Heart right ventricle (tissue), 16 donors: ENCODE results near the gene FRMD5. TPM values are rescaled to one million over a fixed set of nuclear protein-coding genes. Genes with fewer than 3 reads are reported as not detected.

Source experiments
- ATAC-seq, 8 donors: fragments of 200-7000 bp; cut with Tn5 transposase; one replicate each; pipeline ENCODE4 v1.9.1; 2020; ENCODE audit warnings: mild to moderate bottlenecking in 8 of 8, moderate library complexity in 8 of 8, moderate number of reproducible peaks in 1 of 8
- DNase-seq, 2 donors: peaks; one replicate each; pipeline ENCODE4 v3.0.0-alpha.2; 2020
- H3K27ac ChIP-seq, 10 donors: fragments of 200-600 bp; sonication (generic) in 2 of 10; one replicate each; pipeline versions ENCODE4 v1.5.0 to v1.8.0; 2020 to 2022; ENCODE audit warnings: mild to moderate bottlenecking in 3 of 10
- H3K27me3 ChIP-seq, 7 donors: fragments of 200-600 bp; one replicate each; pipeline ENCODE4 v1.8.0; 2021 to 2022; ENCODE audit warnings: mild to moderate bottlenecking in 2 of 7
- H3K36me3 ChIP-seq, 9 donors: fragments of 200-600 bp; sonication (generic) in 1 of 9; one replicate each; pipeline versions ENCODE4 v1.5.0 to v1.8.0; 2020 to 2022; ENCODE audit warnings: mild to moderate bottlenecking in 2 of 9
- H3K4me1 ChIP-seq, 9 donors: fragments of 200-600 bp; sonication (generic) in 1 of 9; one replicate each; pipeline versions ENCODE4 v1.5.0 to v1.8.0; 2020 to 2022; ENCODE audit warnings: mild to moderate bottlenecking in 4 of 9
- H3K4me3 ChIP-seq, 10 donors: fragments of 200-600 bp; sonication (generic) in 2 of 10; one replicate each; pipeline versions ENCODE4 v1.5.0 to v1.8.0; 2020 to 2022; ENCODE audit warnings: mild to moderate bottlenecking in 7 of 10, moderate library complexity in 2 of 10
- H3K9me3 ChIP-seq, 11 donors: fragments of 200-600 bp in 10 of 11; sonication (generic) in 2 of 11; one replicate each; pipeline versions ENCODE4 v1.5.0 to v1.8.0; 2013 to 2022; ENCODE audit warnings: mild to moderate bottlenecking in 2 of 11, control low read depth in 1 of 11, moderate library complexity in 1 of 11
- WGBS, 2 donors: extraction: QIAGEN DNeasy Blood & Tissue Kit; methylation state at CpG; one replicate each; pipeline ENCODE4 v1.1.7; 2013; ENCODE audit warnings: inconsistent platforms in 1 of 2; 5-methylcytosine and 5-hydroxymethylcytosine counted together
- intact Hi-C, 10 donors: fragments of 100-400 bp; cut with DNase I; formaldehyde crosslinking; loops; one replicate each; pipeline versions ENCODE4 v1.11.1 to v1.14.2; 2022
- polyA plus RNA-seq, 2 donors: library from polyadenylated mRNA; stranded (reverse); fragments of 200-250 nt; gene quantifications; one replicate each; pipeline ENCODE4 v1.2.3, GENCODE V29; 2013
- total RNA-seq, 10 donors: library from RNA; stranded (reverse); fragmentation: NEBNext Ultra II Directional in 3 of 10; extraction: Animal tissue kit (Norgen Biotek cat#: 25700) in 3 of 10; gene quantifications; one replicate each; pipeline versions ENCODE4 v1.2.1 to v1.2.4, GENCODE V29; 2021 to 2023
- TF ChIP-seq, protein P1 (sequence below), 9 donors: fragments of 200-600 bp; sonication (generic) in 2 of 9; IDR thresholded peaks; one replicate each; pipeline versions ENCODE4 v1.5.0 to v1.8.0; 2021 to 2022; ENCODE audit warnings: antibody characterized with exemption in 9 of 9, mild to moderate bottlenecking in 5 of 9, moderate library complexity in 1 of 9
- donor health status: Arrhythmogenic right ventricular cardiomyopathy.
- donor health status: ischemic (EF 13 %, LVEDD 7.1; RV severe dilation, severe dysfunction).
- donor health status: healthy with polysubstance abuse.
- donor health status: DM: no; HTN: yes; CAD: no.
- donor health status: DM: no; HTN: no; CAD: no.
- donor health status: ischemic (EF 25% LVEDD 6.9; RV normal size, moderate dysfunction).
- donor health status: ischemic (EF 25% LVEDD 5.7; RV mildly dilated, moderate dysfunction).
- donor health status: healthy.
- donor health status: DM: yes; HTN: yes; CAD: no.
- donor health status: Ischemic cardiomyopathy.
- donor health status: ischemic (EF 35%, LVEDD 5.7; RV mildly dilated, moderate dysfunction).
- donor health status: nonischemic (EF 11% LVEDD 7.7; RV severe dilation, severe dysfunction).
- donor health status: DM: yes; HTN: yes; CAD: no.
- donor health status: PGD.
- donor health status: ischemic (EF 29% LVEDD 5.4; RV normal size, mild dysfunction).
- donor health status: nonischemic (EF 23%, LVEDD 6.1; RV moderate dilation, normal function).

Gene FRMD5
- total and polyA plus RNA-seq, 12 donors: 7.2 to 86.3 (median 55.3) TPM

DNA sequence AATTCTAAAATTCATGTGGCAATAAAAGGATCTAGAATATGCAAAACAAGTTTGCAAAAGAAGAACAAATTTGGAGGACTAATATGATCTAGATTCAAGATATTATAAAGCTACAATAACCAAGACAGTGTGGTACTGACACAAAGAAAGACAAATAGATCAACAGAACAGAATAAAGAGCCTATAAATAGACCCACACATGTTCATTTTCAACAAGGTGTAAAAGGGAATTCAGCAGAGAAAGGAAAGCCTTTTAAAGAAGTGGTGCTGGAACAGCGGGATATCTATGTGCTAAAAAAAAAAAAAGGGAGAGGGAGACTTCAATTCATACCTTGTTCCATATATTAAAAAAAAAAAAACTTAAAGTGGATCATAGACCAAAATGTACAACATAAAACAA, 219.3 kb downstream of the FRMD5 start:
- H3K4me3 ChIP-seq: no peak overlapping the region
- ATAC-seq (peak in 4 of 8 donors; percentile 58 to 74 (median 68)), DNase-seq (no peak)
- intact Hi-C loops: no loop called here
- H3K27ac ChIP-seq: peak overlapping the region in 4 of 10 donors; percentile 38 to 77 (median 46)
- H3K36me3 ChIP-seq: no peaks in the 10 kb centered on the region
- peaks cover 0 to 9% (median 0%) of the 10 kb centered on the region in 11 donors for H3K9me3 ChIP-seq
- H3K4me1 ChIP-seq: peaks cover 0 to 22% (median 0%) of the 10 kb centered on the region in 9 donors
- TF ChIP-seq, protein P1, sequence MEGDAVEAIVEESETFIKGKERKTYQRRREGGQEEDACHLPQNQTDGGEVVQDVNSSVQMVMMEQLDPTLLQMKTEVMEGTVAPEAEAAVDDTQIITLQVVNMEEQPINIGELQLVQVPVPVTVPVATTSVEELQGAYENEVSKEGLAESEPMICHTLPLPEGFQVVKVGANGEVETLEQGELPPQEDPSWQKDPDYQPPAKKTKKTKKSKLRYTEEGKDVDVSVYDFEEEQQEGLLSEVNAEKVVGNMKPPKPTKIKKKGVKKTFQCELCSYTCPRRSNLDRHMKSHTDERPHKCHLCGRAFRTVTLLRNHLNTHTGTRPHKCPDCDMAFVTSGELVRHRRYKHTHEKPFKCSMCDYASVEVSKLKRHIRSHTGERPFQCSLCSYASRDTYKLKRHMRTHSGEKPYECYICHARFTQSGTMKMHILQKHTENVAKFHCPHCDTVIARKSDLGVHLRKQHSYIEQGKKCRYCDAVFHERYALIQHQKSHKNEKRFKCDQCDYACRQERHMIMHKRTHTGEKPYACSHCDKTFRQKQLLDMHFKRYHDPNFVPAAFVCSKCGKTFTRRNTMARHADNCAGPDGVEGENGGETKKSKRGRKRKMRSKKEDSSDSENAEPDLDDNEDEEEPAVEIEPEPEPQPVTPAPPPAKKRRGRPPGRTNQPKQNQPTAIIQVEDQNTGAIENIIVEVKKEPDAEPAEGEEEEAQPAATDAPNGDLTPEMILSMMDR (IDR thresholded peaks at IDR 0.05): no peak
- WGBS, 2 donors: 39 to 63% methylated on average over 1 of the region's 1 CpG
- H3K27me3 ChIP-seq: no peaks in the 10 kb centered on the region

DNA sequence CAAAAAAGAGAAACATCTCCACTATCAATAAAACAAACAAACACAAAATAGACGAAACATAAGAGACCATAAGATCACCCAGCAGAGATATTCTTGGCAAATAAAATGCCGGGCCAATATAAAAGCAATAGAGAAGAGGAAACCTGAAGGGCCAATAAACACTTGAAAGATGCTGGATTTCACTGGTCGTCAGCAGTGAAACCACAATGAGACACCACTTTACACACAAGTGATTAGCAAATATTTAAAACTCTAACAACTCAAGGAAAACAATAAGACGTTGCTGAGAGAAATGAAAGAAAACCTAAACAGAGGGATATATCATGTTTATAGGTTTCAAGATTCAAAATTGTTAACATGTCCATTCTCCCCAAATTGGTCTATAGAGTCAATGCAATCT, 219.7 kb downstream of the FRMD5 start:
- peak in 1 of 8 donors; percentile 17 for ATAC-seq
- no peak overlapping the region for H3K4me3 ChIP-seq
- peaks cover 0 to 22% (median 0%) of the 10 kb centered on the region in 9 donors for H3K4me1 ChIP-seq
- WGBS, 2 donors: 40 to 45% methylated on average over 4 of the region's 4 CpGs
- no peaks in the 10 kb centered on the region for H3K27me3 ChIP-seq
- H3K27ac ChIP-seq: peak overlapping the region in 4 of 10 donors; percentile 38 to 77 (median 46)
- H3K36me3 ChIP-seq: no peaks in the 10 kb centered on the region
- TF ChIP-seq, protein P1 (IDR thresholded peaks at IDR 0.05): no peak
- DNase-seq: no peak
- peaks cover 0 to 9% (median 0%) of the 10 kb centered on the region in 11 donors for H3K9me3 ChIP-seq
- intact Hi-C loops: no loop called here

DNA sequence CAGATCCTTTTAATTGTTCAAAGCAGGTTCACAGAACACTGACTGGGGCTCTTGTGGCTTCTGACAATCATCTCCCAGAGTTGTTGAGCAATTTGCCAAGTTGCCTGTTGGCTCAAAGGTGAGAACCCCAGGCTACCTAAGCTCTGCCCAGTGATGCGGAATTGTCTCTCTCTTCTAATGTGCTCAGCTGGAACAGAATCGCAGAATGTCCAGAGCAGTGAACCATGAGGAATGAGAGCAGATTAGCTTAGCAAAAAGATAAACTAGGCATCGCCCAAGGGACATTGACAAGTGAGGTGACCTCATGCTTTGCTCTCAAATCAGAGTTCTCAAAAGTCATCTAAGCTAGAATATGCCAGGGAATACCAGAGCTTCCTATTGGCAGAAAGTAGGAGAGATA, 220.2 kb downstream of the FRMD5 start:
- H3K9me3 ChIP-seq: peaks cover 0 to 9% (median 0%) of the 10 kb centered on the region in 11 donors
- no peak overlapping the region for H3K4me3 ChIP-seq
- H3K27ac ChIP-seq: peak overlapping the region in 5 of 10 donors; percentile 10 to 77 (median 45)
- H3K4me1 ChIP-seq: peaks cover 0 to 22% (median 0%) of the 10 kb centered on the region in 9 donors
- ATAC-seq: peak in 4 of 8 donors; percentile 66 to 92 (median 78)
- TF ChIP-seq, protein P1 (IDR thresholded peaks at IDR 0.05): no peak
- H3K27me3 ChIP-seq: no peaks in the 10 kb centered on the region
- 38 to 43% methylated on average over 3 of the region's 3 CpGs for WGBS, 2 donors
- peak in 1 of 2 donors; percentile 5 for DNase-seq
- intact Hi-C loops: no loop called here
- no peaks in the 10 kb centered on the region for H3K36me3 ChIP-seq

DNA sequence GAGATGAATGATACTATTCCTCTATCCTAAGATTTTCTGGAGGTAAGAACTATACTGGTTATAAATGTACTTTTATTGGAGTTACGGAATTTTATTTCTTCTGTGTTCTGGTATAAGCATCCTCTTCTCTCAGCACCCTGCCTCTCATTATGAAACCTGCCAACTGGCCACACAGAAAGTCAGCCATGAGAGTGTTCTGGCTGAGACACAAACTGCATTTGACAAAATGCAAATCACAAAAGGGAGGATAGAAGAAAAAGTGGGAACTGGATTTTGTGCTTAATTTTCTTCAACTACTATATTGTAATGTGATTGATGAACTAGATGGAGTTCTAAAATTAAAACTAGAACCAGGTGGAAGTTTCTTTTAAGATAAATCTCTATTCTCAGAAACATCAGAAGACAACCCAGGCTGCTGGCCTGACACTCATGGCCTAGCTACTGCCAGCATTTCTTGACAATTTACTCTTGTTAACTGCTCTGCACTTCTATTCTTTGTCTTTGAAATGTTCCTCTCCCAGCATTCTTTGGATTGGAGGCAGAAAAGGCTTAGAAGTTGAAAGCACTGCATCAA, 225.2 kb downstream of the FRMD5 start:
- intact Hi-C loops: loop anchor here in 1 of 10 donors (5.0 kb wide), 1 partner anchor 43 kb away; no protein-coding TSS in a partner anchor
- DNase-seq: no peak

More for the DNA sequence above, 225.2 kb downstream of the FRMD5 start:
- TF ChIP-seq, protein P1 (IDR thresholded peaks at IDR 0.05): no peak
- no peaks in the 10 kb centered on the region for H3K9me3 ChIP-seq
- no peaks in the 10 kb centered on the region for H3K36me3 ChIP-seq
- H3K4me3 ChIP-seq: no peak overlapping the region
- H3K27ac ChIP-seq: no peak overlapping the region
- H3K4me1 ChIP-seq: peaks cover 0 to 8% (median 0%) of the 10 kb centered on the region in 9 donors
- no peaks in the 10 kb centered on the region for H3K27me3 ChIP-seq
- ATAC-seq: no peak
- 92 to 96% methylated on average over 1 of the region's 1 CpG for WGBS, 2 donors
